Spleen (tissue), 11 donors: ENCODE results near the gene IL21R. TPM values are rescaled to one million over a fixed set of nuclear protein-coding genes. Genes with fewer than 3 reads are reported as not detected.

ENCODE experiments used
- DNase-seq: peaks from one replicate; pipeline ENCODE4 v3.0.0-alpha.2; 2020
- H3K27ac ChIP-seq, 8 donors: fragments of 200-600 bp; sonication (generic) in 7 of 8; 1 replicate in 4 of 8; 2 replicates in 4 of 8; pipeline versions ENCODE4 v1.5.0 to v1.8.0; 2016 to 2021; ENCODE audit warnings: inconsistent platforms in 4 of 8, mild to moderate bottlenecking in 4 of 8, moderate library complexity in 1 of 8
- H3K27me3 ChIP-seq, 7 donors: fragments of 200-600 bp; sonication (generic) in 6 of 7; replicated peaks in 1 of 7; 1 replicate in 4 of 7; 2 replicates in 3 of 7; pipeline versions ENCODE4 v1.5.0 to v1.8.0; 2016 to 2021; ENCODE audit warnings: inconsistent platforms in 3 of 7, mild to moderate bottlenecking in 1 of 7
- H3K36me3 ChIP-seq, 6 donors: fragments of 200-600 bp; sonication (generic) in 5 of 6; 1 replicate in 4 of 6; 2 replicates in 2 of 6; pipeline versions ENCODE4 v1.5.0 to v1.8.0; 2016 to 2021; ENCODE audit warnings: inconsistent platforms in 2 of 6
- H3K4me1 ChIP-seq, 6 donors: fragments of 200-600 bp; sonication (generic) in 5 of 6; 1 replicate in 3 of 6; 2 replicates in 3 of 6; pipeline versions ENCODE4 v1.5.0 to v1.8.0; 2016 to 2021; ENCODE audit warnings: inconsistent platforms in 3 of 6
- H3K4me3 ChIP-seq, 8 donors: fragments of 200-600 bp; sonication (generic) in 7 of 8; 1 replicate in 4 of 8; 2 replicates in 4 of 8; pipeline versions ENCODE4 v1.5.0 to v1.8.0; 2016 to 2021; ENCODE audit warnings: inconsistent platforms in 4 of 8, mild to moderate bottlenecking in 4 of 8, moderate library complexity in 2 of 8
- H3K9me3 ChIP-seq, 8 donors: fragments of 200-600 bp; sonication (generic) in 7 of 8; 1 replicate in 4 of 8; 2 replicates in 4 of 8; pipeline versions ENCODE4 v1.5.0 to v1.8.0; 2016 to 2021; ENCODE audit warnings: inconsistent platforms in 4 of 8
- CTCF ChIP-seq, 11 experiments: fragments of 200-600 bp in 7 of 11; fragments of 450-650 bp in 4 of 11; sonication (generic) in 4 of 11; IDR thresholded peaks in 8 of 11; conservative IDR thresholded peaks in 3 of 11; 1 replicate in 7 of 11; 2 replicates in 4 of 11; pipeline versions ENCODE4 v1.4.0 to v1.8.0; 2016 to 2021; ENCODE audit warnings: antibody characterized with exemption in 11 of 11, inconsistent platforms in 4 of 11, mild to moderate bottlenecking in 1 of 11
- POLR2A ChIP-seq, 3 donors: fragments of 450-650 bp; IDR thresholded peaks; one replicate each; pipeline ENCODE4 v1.5.1; 2017; ENCODE audit warnings: antibody characterized with exemption in 3 of 3, mild to moderate bottlenecking in 1 of 3
- POLR2AphosphoS5 ChIP-seq, 3 donors: sonication (generic); formaldehyde crosslinking; IDR thresholded peaks; one replicate each; pipeline ENCODE4 v1.5.1; 2017; ENCODE audit warnings: antibody characterized with exemption in 3 of 3
- WGBS, 5 donors: extraction: QIAGEN DNeasy Blood & Tissue Kit in 3 of 5; methylation state at CpG; one replicate each; pipeline versions ENCODE4 v1.1.5 to v1.1.7; 2013 to 2018; 5-methylcytosine and 5-hydroxymethylcytosine counted together
- intact Hi-C: fragments of 100-400 bp; cut with DNase I; formaldehyde crosslinking; loops from one replicate; pipeline ENCODE4 v1.15.0; 2023; ENCODE audit warnings: low total_unique reads
- polyA plus RNA-seq, 3 donors: library from polyadenylated mRNA; stranded (reverse); fragments of 200-250 nt; gene quantifications; one replicate each; pipeline ENCODE4 v1.2.1, GENCODE V29; 2013
- total RNA-seq, 7 donors: library from RNA; depleted of rRNA in 3 of 7; stranded (reverse); fragments of >200 nt in 3 of 7; fragmentation: NEBNext Ultra II Directional in 4 of 7; extraction: Animal tissue kit (Norgen Biotek cat#: 25700) in 4 of 7; gene quantifications; one replicate each; pipeline versions ENCODE4 v1.1.0 to v1.2.1, GENCODE V29; 2016 to 2021
- donor health status: healthy with polysubstance abuse.
- donor health status: DM: no; HTN: no; CAD: no; lungs with moderate emphysema.
- donor health status: DM: no; HTN: no; CAD: no.
- donor health status: Bipolar disorder and iron deficiency.
- donor health status: healthy.
- donor health status: DM: no; HTN: no; CAD: no.
- donor health status: DM: yes; HTN: yes; CAD: no.

The IL21R gene
- total and polyA plus RNA-seq, 10 donors, result 2.7 to 19.7 (median 12.0) TPM

- intact Hi-C loops, result no loop called here
- 42 to 55% (median 47%) methylated on average over 14 to 15 of the region's 15 CpGs for WGBS, 5 donors
- Histone ChIP-seq H3K27me3 (no peaks in the 10 kb centered on the region), H3K4me3 (no peak overlapping the region), H3K27ac (peak overlapping the region in 5 of 8 donors; percentile 2 to 65 (median 55)), H3K4me1 (peaks cover 0 to 39% (median 5%) of the 10 kb centered on the region in 6 donors), H3K9me3 (peaks cover 0 to 23% (median 14%) of the 10 kb centered on the region in 8 donors), H3K36me3 (no peaks in the 10 kb centered on the region)
- TF ChIP-seq POLR2A (IDR thresholded peaks at IDR 0.05), result no peak
- TF ChIP-seq POLR2AphosphoS5 (IDR thresholded peaks at IDR 0.05), result peak in 1 of 3 donors; percentile 15
- DNase-seq, result peak; percentile 79
Observed at GRCh38 chr16:27383556-27384243, 18.3 kb upstream of the IL21R start.

GRCh38 chr16:27384425-27384824 lies 17.5 kb upstream of the IL21R start:
- intact Hi-C loops, result no loop called here
- peak overlapping the region in 2 of 8 donors; percentile 55 to 64 for H3K27ac ChIP-seq

GRCh38 chr16:27385398-27385797 lies 16.6 kb upstream of the IL21R start:
- peaks cover 0 to 39% (median 0%) of the 10 kb centered on the region in 6 donors for H3K4me1 ChIP-seq
- H3K4me3 ChIP-seq, result no peak overlapping the region
- no peaks in the 10 kb centered on the region for H3K36me3 ChIP-seq
- no peak for TF ChIP-seq CTCF (IDR thresholded peaks at IDR 0.05 in 8 of 11, conservative IDR thresholded peaks at IDR 0.05 in 3 of 11)
- no peak for TF ChIP-seq POLR2A (IDR thresholded peaks at IDR 0.05)
- TF ChIP-seq POLR2AphosphoS5 (IDR thresholded peaks at IDR 0.05), result no peak
- no peaks in the 10 kb centered on the region for H3K27me3 ChIP-seq
- WGBS, 5 donors, result 91 to 95% (median 91%) methylated on average over 7 of the region's 7 CpGs
- no peak overlapping the region for H3K27ac ChIP-seq
- intact Hi-C loops, result no loop called here
- no peak for DNase-seq
- peaks cover 0 to 36% (median 15%) of the 10 kb centered on the region in 8 donors for H3K9me3 ChIP-seq

More at GRCh38 chr16:27384425-27384824, 17.5 kb upstream of the IL21R start:
- Histone ChIP-seq H3K4me3 (no peak overlapping the region), H3K36me3 (no peaks in the 10 kb centered on the region), H3K27me3 (no peaks in the 10 kb centered on the region), H3K4me1 (peaks cover 0 to 32% (median 0%) of the 10 kb centered on the region in 6 donors), H3K9me3 (peaks cover 0 to 28% (median 15%) of the 10 kb centered on the region in 8 donors)
- DNase-seq, result no peak
- WGBS, 5 donors, result 53 to 64% (median 54%) methylated on average over 5 of the region's 5 CpGs
- TF ChIP-seq POLR2A (IDR thresholded peaks at IDR 0.05), result no peak
- TF ChIP-seq POLR2AphosphoS5 (IDR thresholded peaks at IDR 0.05), result no peak
- no peak for TF ChIP-seq CTCF (IDR thresholded peaks at IDR 0.05 in 8 of 11, conservative IDR thresholded peaks at IDR 0.05 in 3 of 11)

- intact Hi-C loops, result no loop called here
- Histone ChIP-seq H3K4me3 (no peak overlapping the region), H3K36me3 (no peaks in the 10 kb centered on the region), H3K27ac (no peak overlapping the region), H3K9me3 (peaks cover 0 to 40% (median 18%) of the 10 kb centered on the region in 8 donors), H3K27me3 (no peaks in the 10 kb centered on the region), H3K4me1 (peaks cover 0 to 42% (median 0%) of the 10 kb centered on the region in 6 donors)
- no peak for DNase-seq
- no peak for TF ChIP-seq CTCF (IDR thresholded peaks at IDR 0.05 in 8 of 11, conservative IDR thresholded peaks at IDR 0.05 in 3 of 11)
- no peak for TF ChIP-seq POLR2AphosphoS5 (IDR thresholded peaks at IDR 0.05)
- TF ChIP-seq POLR2A (IDR thresholded peaks at IDR 0.05), result no peak
- WGBS, 5 donors, result 71 to 85% (median 84%) methylated on average over 4 of the region's 4 CpGs
Observed at GRCh38 chr16:27386674-27387073, 15.3 kb upstream of the IL21R start.
